ENCODE measurements around the gene SUSD1. TPM values are rescaled to one million over a fixed set of nuclear protein-coding genes. Genes with fewer than 3 reads are reported as not detected.

The SUSD1 gene
- total and polyA plus RNA-seq, 2 of the 13 experiments (the other 11 are each of a cell fraction or from before 2014, with no cell fraction given) = 25.9 to 32.3 TPM

DNA sequence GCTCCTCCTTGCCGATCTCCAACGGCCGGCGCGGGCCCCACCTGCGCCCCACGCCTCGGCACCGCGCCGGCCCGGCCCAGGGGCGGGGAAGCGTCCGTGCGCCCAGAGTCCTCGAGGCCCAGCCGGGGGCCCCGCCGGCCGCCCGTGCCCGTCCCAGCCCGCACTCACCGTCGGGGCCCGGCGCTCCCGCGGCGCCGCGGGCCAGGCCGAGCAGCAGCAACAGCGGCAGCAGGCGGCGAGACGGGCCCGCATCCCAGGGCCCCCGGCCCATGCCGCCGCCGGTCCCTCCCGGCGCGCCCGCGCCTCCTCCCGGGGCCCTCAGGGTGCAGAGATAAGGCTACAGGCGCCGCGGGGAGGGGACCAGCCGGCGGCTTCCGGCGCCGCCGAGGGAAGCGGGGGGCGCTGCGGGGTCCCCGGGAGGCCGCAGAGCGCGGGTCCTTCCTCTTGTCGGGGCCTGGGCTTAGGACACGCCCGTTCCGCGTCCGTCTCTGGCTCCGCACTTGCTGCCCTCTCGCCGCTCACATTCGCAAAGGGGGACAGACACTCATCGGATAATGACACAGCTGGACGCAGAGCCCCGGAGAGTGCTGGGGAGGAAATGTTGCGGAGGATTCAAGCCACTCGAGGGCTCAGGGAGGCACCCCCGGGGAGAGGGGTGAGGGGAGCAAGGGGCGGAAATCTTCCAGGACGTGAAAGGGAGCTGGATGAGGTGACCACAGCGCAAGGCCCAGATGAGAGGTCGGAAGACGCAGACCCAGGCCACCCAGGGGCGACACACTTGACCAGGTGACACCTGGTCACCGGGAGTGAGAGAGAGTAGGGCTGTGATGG is at the start of gene SUSD1 (continued):
- TF ChIP-seq FOXA1 (IDR thresholded peaks at IDR 0.05) = no peak
- TF ChIP-seq FOXA1 (CRISPR knock-in tag; IDR thresholded peaks at IDR 0.05) = no peak
- TF ChIP-seq, protein P1, sequence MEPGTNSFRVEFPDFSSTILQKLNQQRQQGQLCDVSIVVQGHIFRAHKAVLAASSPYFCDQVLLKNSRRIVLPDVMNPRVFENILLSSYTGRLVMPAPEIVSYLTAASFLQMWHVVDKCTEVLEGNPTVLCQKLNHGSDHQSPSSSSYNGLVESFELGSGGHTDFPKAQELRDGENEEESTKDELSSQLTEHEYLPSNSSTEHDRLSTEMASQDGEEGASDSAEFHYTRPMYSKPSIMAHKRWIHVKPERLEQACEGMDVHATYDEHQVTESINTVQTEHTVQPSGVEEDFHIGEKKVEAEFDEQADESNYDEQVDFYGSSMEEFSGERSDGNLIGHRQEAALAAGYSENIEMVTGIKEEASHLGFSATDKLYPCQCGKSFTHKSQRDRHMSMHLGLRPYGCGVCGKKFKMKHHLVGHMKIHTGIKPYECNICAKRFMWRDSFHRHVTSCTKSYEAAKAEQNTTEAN (CRISPR knock-in tag; conservative IDR thresholded peaks at IDR 0.05) = no peak
- no peak for TF ChIP-seq CENPX (CRISPR knock-in tag; IDR thresholded peaks at IDR 0.05)
- no peak for TF ChIP-seq TEAD2 (CRISPR knock-in tag; IDR thresholded peaks at IDR 0.05)
- TF ChIP-seq, protein P2, sequence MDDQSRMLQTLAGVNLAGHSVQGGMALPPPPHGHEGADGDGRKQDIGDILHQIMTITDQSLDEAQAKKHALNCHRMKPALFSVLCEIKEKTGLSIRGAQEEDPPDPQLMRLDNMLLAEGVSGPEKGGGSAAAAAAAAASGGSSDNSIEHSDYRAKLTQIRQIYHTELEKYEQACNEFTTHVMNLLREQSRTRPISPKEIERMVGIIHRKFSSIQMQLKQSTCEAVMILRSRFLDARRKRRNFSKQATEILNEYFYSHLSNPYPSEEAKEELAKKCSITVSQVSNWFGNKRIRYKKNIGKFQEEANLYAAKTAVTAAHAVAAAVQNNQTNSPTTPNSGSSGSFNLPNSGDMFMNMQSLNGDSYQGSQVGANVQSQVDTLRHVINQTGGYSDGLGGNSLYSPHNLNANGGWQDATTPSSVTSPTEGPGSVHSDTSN (CRISPR knock-in tag; IDR thresholded peaks at IDR 0.05; ENCODE audit: borderline replicate concordance) = no peak
- TF ChIP-seq RXRB (CRISPR knock-in tag; IDR thresholded peaks at IDR 0.05; ENCODE audit: borderline replicate concordance) = no peak
- TF ChIP-seq, protein P3, sequence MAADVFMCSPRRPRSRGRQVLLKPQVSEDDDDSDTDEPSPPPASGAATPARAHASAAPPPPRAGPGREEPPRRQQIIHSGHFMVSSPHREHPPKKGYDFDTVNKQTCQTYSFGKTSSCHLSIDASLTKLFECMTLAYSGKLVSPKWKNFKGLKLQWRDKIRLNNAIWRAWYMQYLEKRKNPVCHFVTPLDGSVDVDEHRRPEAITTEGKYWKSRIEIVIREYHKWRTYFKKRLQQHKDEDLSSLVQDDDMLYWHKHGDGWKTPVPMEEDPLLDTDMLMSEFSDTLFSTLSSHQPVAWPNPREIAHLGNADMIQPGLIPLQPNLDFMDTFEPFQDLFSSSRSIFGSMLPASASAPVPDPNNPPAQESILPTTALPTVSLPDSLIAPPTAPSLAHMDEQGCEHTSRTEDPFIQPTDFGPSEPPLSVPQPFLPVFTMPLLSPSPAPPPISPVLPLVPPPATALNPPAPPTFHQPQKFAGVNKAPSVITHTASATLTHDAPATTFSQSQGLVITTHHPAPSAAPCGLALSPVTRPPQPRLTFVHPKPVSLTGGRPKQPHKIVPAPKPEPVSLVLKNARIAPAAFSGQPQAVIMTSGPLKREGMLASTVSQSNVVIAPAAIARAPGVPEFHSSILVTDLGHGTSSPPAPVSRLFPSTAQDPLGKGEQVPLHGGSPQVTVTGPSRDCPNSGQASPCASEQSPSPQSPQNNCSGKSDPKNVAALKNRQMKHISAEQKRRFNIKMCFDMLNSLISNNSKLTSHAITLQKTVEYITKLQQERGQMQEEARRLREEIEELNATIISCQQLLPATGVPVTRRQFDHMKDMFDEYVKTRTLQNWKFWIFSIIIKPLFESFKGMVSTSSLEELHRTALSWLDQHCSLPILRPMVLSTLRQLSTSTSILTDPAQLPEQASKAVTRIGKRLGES (CRISPR knock-in tag; IDR thresholded peaks at IDR 0.05; ENCODE audit: borderline replicate concordance) = no peak
- TF ChIP-seq ZNF567 (CRISPR knock-in tag; IDR thresholded peaks at IDR 0.05; ENCODE audit: borderline replicate concordance) = no peak
- TF ChIP-seq, protein P4, sequence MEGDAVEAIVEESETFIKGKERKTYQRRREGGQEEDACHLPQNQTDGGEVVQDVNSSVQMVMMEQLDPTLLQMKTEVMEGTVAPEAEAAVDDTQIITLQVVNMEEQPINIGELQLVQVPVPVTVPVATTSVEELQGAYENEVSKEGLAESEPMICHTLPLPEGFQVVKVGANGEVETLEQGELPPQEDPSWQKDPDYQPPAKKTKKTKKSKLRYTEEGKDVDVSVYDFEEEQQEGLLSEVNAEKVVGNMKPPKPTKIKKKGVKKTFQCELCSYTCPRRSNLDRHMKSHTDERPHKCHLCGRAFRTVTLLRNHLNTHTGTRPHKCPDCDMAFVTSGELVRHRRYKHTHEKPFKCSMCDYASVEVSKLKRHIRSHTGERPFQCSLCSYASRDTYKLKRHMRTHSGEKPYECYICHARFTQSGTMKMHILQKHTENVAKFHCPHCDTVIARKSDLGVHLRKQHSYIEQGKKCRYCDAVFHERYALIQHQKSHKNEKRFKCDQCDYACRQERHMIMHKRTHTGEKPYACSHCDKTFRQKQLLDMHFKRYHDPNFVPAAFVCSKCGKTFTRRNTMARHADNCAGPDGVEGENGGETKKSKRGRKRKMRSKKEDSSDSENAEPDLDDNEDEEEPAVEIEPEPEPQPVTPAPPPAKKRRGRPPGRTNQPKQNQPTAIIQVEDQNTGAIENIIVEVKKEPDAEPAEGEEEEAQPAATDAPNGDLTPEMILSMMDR (CRISPR knock-in tag; IDR thresholded peaks at IDR 0.05) = no peak; the same call in 1 of the 2 replicates
- TF ChIP-seq, protein P5, sequence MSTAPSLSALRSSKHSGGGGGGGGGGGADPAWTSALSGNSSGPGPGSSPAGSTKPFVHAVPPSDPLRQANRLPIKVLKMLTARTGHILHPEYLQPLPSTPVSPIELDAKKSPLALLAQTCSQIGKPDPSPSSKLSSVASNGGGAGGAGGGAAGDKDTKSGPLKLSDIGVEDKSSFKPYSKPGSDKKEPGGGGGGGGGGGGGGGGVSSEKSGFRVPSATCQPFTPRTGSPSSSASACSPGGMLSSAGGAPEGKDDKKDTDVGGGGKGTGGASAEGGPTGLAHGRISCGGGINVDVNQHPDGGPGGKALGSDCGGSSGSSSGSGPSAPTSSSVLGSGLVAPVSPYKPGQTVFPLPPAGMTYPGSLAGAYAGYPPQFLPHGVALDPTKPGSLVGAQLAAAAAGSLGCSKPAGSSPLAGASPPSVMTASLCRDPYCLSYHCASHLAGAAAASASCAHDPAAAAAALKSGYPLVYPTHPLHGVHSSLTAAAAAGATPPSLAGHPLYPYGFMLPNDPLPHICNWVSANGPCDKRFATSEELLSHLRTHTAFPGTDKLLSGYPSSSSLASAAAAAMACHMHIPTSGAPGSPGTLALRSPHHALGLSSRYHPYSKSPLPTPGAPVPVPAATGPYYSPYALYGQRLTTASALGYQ (CRISPR knock-in tag; IDR thresholded peaks at IDR 0.05) = no peak
- TF ChIP-seq ZNF780A (CRISPR knock-in tag; IDR thresholded peaks at IDR 0.05) = no peak
- TF ChIP-seq MED8 (CRISPR knock-in tag; IDR thresholded peaks at IDR 0.05; ENCODE audit: insufficient replicate concordance) = no peak
- TF ChIP-seq CHD4 (IDR thresholded peaks at IDR 0.05; ENCODE audit: borderline replicate concordance, low read length) = no peak
- TF ChIP-seq KLF12 (CRISPR knock-in tag; IDR thresholded peaks at IDR 0.05; ENCODE audit: borderline replicate concordance) = no peak
- no peak for TF ChIP-seq ZNF224 (CRISPR knock-in tag; IDR thresholded peaks at IDR 0.05)
- TF ChIP-seq, protein P6, sequence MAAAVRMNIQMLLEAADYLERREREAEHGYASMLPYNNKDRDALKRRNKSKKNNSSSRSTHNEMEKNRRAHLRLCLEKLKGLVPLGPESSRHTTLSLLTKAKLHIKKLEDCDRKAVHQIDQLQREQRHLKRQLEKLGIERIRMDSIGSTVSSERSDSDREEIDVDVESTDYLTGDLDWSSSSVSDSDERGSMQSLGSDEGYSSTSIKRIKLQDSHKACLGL (CRISPR knock-in tag; IDR thresholded peaks at IDR 0.05) = no peak
- TF ChIP-seq, protein P7, sequence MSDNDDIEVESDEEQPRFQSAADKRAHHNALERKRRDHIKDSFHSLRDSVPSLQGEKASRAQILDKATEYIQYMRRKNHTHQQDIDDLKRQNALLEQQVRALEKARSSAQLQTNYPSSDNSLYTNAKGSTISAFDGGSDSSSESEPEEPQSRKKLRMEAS (IDR thresholded peaks at IDR 0.05) = peak; percentile 29; the same call in 1 of the 2 replicates
- no peak; the same call in 1 of the 2 replicates for TF ChIP-seq KDM2A (CRISPR knock-in tag; IDR thresholded peaks at IDR 0.05; ENCODE audit: borderline replicate concordance, low read depth)

Data from HepG2 (cell line).